H1 (cell line): ENCODE data around the gene RUNX1. TPM values are rescaled to one million over a fixed set of nuclear protein-coding genes. Genes with fewer than 3 reads are reported as not detected.

Experiments
- GTF2F1 ChIP-seq: IDR thresholded peaks from 2 replicates; pipeline ENCODE4 v1.6.1; 2012; ENCODE audit warnings: low read depth, low read length, improper control_type of control experiment, borderline replicate concordance
- polyA plus RNA-seq, 7 experiments: library from polyadenylated mRNA; depleted of rRNA in 3 of 7; stranded (reverse) in 5 of 7; unstranded in 2 of 7; fragments of >200 nt in 5 of 7; fragments of 200-250 nt in 2 of 7; gene quantifications; 1 replicate in 5 of 7; 2 replicates in 1 of 7; 4 replicates in 1 of 7; pipeline versions ENCODE4 v1.2.1 to v1.2.3, GENCODE V29; 2011 to 2013; ENCODE audit warnings: missing spikeins in 2 of 7, mixed read lengths in 2 of 7
- total RNA-seq: library from RNA; stranded (reverse); fragmentation: NEBNext Ultra II Directional; extraction: Animal tissue kit (Norgen Biotek cat#: 25700); gene quantifications from 2 replicates; pipeline ENCODE4 v1.2.1, GENCODE V29; 2021

RUNX1 gene
- total and polyA plus RNA-seq, 2 of the 8 experiments (the other 6 are each of a cell fraction or from before 2014, with no cell fraction given), result 0.20 to 0.60 TPM

- TF ChIP-seq GTF2F1, result no peak
Observed at GRCh38 chr21:35039595-35040289, 9.4 kb downstream of the RUNX1 start (continued).
